SK-N-SH (cell line): Measurements from ENCODE around the gene RRM2. TPM values are rescaled to one million over a fixed set of nuclear protein-coding genes. Genes with fewer than 3 reads are reported as not detected.
A peak's percentile ranks its signal among the peaks of the same experiment; 100 is the strongest.

Source experiments
- CTCF ChIA-PET: fragments of 300-600, 350-600 bp; formaldehyde crosslinking; extraction: SDS; loops from one replicate; lab custom pipeline; 2021; lab: Yijun Ruan, JAX
- POLR2A ChIA-PET: fragments of 350-600 bp; sonication (Branson Sonifier 250); formaldehyde crosslinking; extraction: SDS; loops from one replicate; lab custom pipeline; 2020; ENCODE audit warnings: antibody characterized with exemption, inconsistent platforms; lab: Yijun Ruan, JAX
- DNase-seq: peaks from one replicate; pipeline ENCODE4 v3.0.0; 2012
- H2AFZ ChIP-seq: fragments of 200-600 bp; sonication (generic); 2 replicates; pipeline ENCODE4 v1.8.1; 2016; ENCODE audit warnings: antibody characterized with exemption, mild to moderate bottlenecking, low read depth
- H3F3A ChIP-seq: fragments of 200-600 bp; sonication (generic); replicated peaks from 2 replicates; pipeline ENCODE3; 2016; ENCODE audit warnings: antibody characterized with exemption, mild to moderate bottlenecking; ENCODE audit not compliant: insufficient read depth
- H3K27ac ChIP-seq, 2 experiments: fragments of 200-500 bp in 1 of 2; fragments of 200-600 bp in 1 of 2; sonication (Bioruptor generic) in 1 of 2; sonication (generic), shearing (Covaris generic) in 1 of 2; 2 replicates each; pipeline versions ENCODE4 v1.5.1 to v1.6.1; 2014 to 2016; ENCODE audit warnings: low read depth in 2 of 2, inconsistent platforms in 1 of 2, low read length in 1 of 2, mild to moderate bottlenecking in 1 of 2, mixed read lengths in 1 of 2
- H3K27me3 ChIP-seq: fragments of 200-600 bp; sonication (generic), shearing (Covaris generic); 2 replicates; pipeline ENCODE4 v1.6.1; 2016; ENCODE audit warnings: mixed run types; ENCODE audit not compliant: insufficient read depth
- H3K36me3 ChIP-seq, 2 experiments: fragments of 200-500 bp in 1 of 2; fragments of 200-600 bp in 1 of 2; sonication (Bioruptor generic) in 1 of 2; sonication (generic) in 1 of 2; replicated peaks in 1 of 2; 2 replicates each; pipeline versions ENCODE3 to v1.5.1; 2014 to 2016; ENCODE audit warnings: low read length in 1 of 2, mild to moderate bottlenecking in 1 of 2; ENCODE audit not compliant: insufficient read depth in 2 of 2, control insufficient read depth in 1 of 2
- H3K4me1 ChIP-seq, 2 experiments: fragments of 200-500 bp in 1 of 2; fragments of 200-600 bp in 1 of 2; sonication (Bioruptor generic) in 1 of 2; sonication (generic), shearing (Covaris generic) in 1 of 2; 2 replicates each; pipeline versions ENCODE4 v1.5.1 to v1.6.1; 2014 to 2016; ENCODE audit warnings: low read depth in 1 of 2, low read length in 1 of 2, mixed run types in 1 of 2; ENCODE audit not compliant: insufficient read depth in 2 of 2, control insufficient read depth in 1 of 2
- H3K4me2 ChIP-seq: fragments of 200-600 bp; sonication (generic), shearing (Covaris generic); 2 replicates; pipeline ENCODE4 v1.6.1; 2017; ENCODE audit warnings: mixed run types
- H3K4me3 ChIP-seq, 2 experiments: fragments of 200-500 bp in 1 of 2; fragments of 200-600 bp in 1 of 2; sonication (Bioruptor generic) in 1 of 2; sonication (generic), shearing (Covaris generic) in 1 of 2; 2 replicates each; pipeline versions ENCODE4 v1.5.1 to v1.8.1; 2014 to 2016; ENCODE audit warnings: low read depth in 2 of 2, inconsistent platforms in 1 of 2, low read length in 1 of 2, mild to moderate bottlenecking in 1 of 2, mixed read lengths in 1 of 2, moderate library complexity in 1 of 2
- H3K79me2 ChIP-seq: fragments of 200-600 bp; sonication (generic); 2 replicates; pipeline ENCODE4 v1.8.1; 2017; ENCODE audit warnings: mild to moderate bottlenecking; ENCODE audit not compliant: insufficient read depth
- H3K9ac ChIP-seq: fragments of 200-600 bp; sonication (generic); 2 replicates; pipeline ENCODE4 v1.6.1; 2017; ENCODE audit warnings: mixed run types
- H3K9me2 ChIP-seq: fragments of 200-600 bp; sonication (generic); 2 replicates; pipeline ENCODE4 v1.6.1; 2017; ENCODE audit warnings: mixed run types
- H3K9me3 ChIP-seq: fragments of 200-600 bp; sonication (generic); 2 replicates; pipeline ENCODE4 v1.6.1; 2017; ENCODE audit warnings: mixed run types, mild to moderate bottlenecking, moderate library complexity
- H4K20me1 ChIP-seq: fragments of 200-600 bp; sonication (generic); 2 replicates; pipeline ENCODE4 v1.6.1; 2017; ENCODE audit warnings: mild to moderate bottlenecking, mixed run types; ENCODE audit not compliant: insufficient read depth
- ELF1 ChIP-seq: IDR thresholded peaks from 2 replicates; pipeline ENCODE4 v1.4.0; 2012
- EZH2phosphoT487 ChIP-seq: fragments of 200-600 bp; sonication (generic); IDR thresholded peaks from 2 replicates; pipeline ENCODE4 v1.6.1; 2017; ENCODE audit warnings: low read depth, mixed run types, mild to moderate bottlenecking, antibody characterized with exemption, moderate library complexity, borderline replicate concordance
- FOXM1 ChIP-seq: IDR thresholded peaks from 2 replicates; pipeline ENCODE4 v1.4.0; 2012; ENCODE audit warnings: low read depth, mild to moderate bottlenecking
- GABPA ChIP-seq: IDR thresholded peaks from 2 replicates; pipeline ENCODE4 v1.4.0; 2012; ENCODE audit warnings: low read depth, mild to moderate bottlenecking
- NFIC ChIP-seq: IDR thresholded peaks from 2 replicates; pipeline ENCODE4 v1.4.0; 2012; ENCODE audit warnings: borderline replicate concordance
- POLR2AphosphoS5 ChIP-seq: IDR thresholded peaks from 2 replicates; pipeline ENCODE4 v1.6.1; 2012; ENCODE audit warnings: low read depth, low read length
- RAD21 ChIP-seq: IDR thresholded peaks from 2 replicates; pipeline ENCODE4 v1.6.1; 2012; ENCODE audit warnings: mild to moderate bottlenecking, low read length
- RXRA ChIP-seq: IDR thresholded peaks from 2 replicates; pipeline ENCODE4 v1.4.0; 2012; ENCODE audit warnings: low read depth, mild to moderate bottlenecking, borderline replicate concordance
- SMC3 ChIP-seq: IDR thresholded peaks from 2 replicates; pipeline ENCODE4 v1.6.1; 2012; ENCODE audit warnings: low read depth, low read length, improper control_type of control experiment
- WGBS: methylation state at CpG from one replicate; pipeline ENCODE4 v1.1.6; 2017; ENCODE audit warnings: low lambda C conversion rate; 5-methylcytosine and 5-hydroxymethylcytosine counted together
- polyA plus RNA-seq, 3 experiments: library from polyadenylated mRNA; depleted of rRNA; stranded (reverse); fragments of >200 nt; gene quantifications; 2 replicates each; pipeline ENCODE4 v1.2.3, GENCODE V29; 2012
- TF ChIP-seq, protein P1 (sequence below): IDR thresholded peaks from 2 replicates; pipeline ENCODE4 v1.6.1; 2012; ENCODE audit warnings: mild to moderate bottlenecking, low read depth, low read length, moderate library complexity
- TF ChIP-seq, protein P2 (sequence below): IDR thresholded peaks from 2 replicates; pipeline ENCODE4; 2012

Gene RRM2
- polyA plus RNA-seq, 1 of the 3 experiments (the other 2 are of a cell fraction): 38.9 TPM

DNA sequence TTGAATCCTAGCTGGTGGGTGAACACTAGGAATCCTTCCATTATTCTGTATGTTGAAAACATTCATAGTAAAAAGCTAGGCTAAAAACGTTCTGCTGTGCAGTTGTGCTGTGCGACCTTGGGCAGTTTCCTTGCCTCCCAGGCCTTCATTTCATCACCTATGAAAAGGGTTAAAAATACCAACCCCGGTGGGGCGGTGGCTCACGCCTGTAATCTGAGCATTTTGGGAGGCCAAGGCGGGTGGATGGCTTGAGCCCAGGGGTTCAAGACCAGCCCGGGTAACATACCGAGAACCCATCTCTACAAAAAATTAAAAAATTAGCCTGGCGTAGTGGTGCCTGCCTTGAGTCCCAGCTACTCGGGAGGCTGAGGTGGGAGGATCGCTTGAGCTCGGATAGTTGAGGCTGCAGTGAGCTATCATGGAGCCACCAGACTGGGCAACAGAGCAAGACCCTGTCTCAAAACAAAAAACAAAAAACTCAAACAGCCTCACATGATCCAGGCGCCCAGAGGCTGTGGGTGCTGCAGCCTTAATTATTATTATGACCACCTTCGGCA is 2.9 kb upstream of the RRM2 start:
- DNase-seq: no peak
- CTCF ChIA-PET: interaction anchor here (0.7 to 13.2 kb wide), 7 partner anchors 20 to 553 kb away, joined by 3 to 144 read pairs (median 5); partner anchors contain the start of gene TAF1B
- POLR2A ChIA-PET: interaction anchor here (1.2 kb wide), 1 partner anchor 47 kb away, joined by 3 read pairs; no protein-coding TSS in a partner anchor

More for the DNA sequence above, 2.9 kb upstream of the RRM2 start:
- H3F3A ChIP-seq: peaks cover 32% of the 10 kb centered on the region
- TF ChIP-seq RAD21 (no peak), NFIC (no peak), SMC3 (no peak), FOXM1 (no peak), RXRA (no peak), POLR2AphosphoS5 (no peak), ELF1 (no peak), EZH2phosphoT487 (no peak), GABPA (no peak)
- TF ChIP-seq, protein P1, sequence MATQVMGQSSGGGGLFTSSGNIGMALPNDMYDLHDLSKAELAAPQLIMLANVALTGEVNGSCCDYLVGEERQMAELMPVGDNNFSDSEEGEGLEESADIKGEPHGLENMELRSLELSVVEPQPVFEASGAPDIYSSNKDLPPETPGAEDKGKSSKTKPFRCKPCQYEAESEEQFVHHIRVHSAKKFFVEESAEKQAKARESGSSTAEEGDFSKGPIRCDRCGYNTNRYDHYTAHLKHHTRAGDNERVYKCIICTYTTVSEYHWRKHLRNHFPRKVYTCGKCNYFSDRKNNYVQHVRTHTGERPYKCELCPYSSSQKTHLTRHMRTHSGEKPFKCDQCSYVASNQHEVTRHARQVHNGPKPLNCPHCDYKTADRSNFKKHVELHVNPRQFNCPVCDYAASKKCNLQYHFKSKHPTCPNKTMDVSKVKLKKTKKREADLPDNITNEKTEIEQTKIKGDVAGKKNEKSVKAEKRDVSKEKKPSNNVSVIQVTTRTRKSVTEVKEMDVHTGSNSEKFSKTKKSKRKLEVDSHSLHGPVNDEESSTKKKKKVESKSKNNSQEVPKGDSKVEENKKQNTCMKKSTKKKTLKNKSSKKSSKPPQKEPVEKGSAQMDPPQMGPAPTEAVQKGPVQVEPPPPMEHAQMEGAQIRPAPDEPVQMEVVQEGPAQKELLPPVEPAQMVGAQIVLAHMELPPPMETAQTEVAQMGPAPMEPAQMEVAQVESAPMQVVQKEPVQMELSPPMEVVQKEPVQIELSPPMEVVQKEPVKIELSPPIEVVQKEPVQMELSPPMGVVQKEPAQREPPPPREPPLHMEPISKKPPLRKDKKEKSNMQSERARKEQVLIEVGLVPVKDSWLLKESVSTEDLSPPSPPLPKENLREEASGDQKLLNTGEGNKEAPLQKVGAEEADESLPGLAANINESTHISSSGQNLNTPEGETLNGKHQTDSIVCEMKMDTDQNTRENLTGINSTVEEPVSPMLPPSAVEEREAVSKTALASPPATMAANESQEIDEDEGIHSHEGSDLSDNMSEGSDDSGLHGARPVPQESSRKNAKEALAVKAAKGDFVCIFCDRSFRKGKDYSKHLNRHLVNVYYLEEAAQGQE: no peak
- TF ChIP-seq, protein P2, sequence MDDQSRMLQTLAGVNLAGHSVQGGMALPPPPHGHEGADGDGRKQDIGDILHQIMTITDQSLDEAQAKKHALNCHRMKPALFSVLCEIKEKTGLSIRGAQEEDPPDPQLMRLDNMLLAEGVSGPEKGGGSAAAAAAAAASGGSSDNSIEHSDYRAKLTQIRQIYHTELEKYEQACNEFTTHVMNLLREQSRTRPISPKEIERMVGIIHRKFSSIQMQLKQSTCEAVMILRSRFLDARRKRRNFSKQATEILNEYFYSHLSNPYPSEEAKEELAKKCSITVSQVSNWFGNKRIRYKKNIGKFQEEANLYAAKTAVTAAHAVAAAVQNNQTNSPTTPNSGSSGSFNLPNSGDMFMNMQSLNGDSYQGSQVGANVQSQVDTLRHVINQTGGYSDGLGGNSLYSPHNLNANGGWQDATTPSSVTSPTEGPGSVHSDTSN: no peak
- H3K9me3 ChIP-seq: no peaks in the 10 kb centered on the region
- peaks cover 4% of the 10 kb centered on the region; the same call in 1 of the 2 replicates for H4K20me1 ChIP-seq
- H3K4me3 ChIP-seq: peak overlapping the region; percentile 63 to 69
- no peaks in the 10 kb centered on the region for H3K36me3 ChIP-seq
- peak overlapping the region; percentile 84 to 87 for H3K27ac ChIP-seq
- peak overlapping the region; percentile 80; the same call in 1 of the 2 replicates for H3K9ac ChIP-seq
- H2AFZ ChIP-seq: peak overlapping the region; percentile 86
- H3K4me2 ChIP-seq: peak overlapping the region; percentile 98
- peaks cover 4 to 21% of the 10 kb centered on the region in 2 experiments; a peak in 3 of 4 replicates for H3K4me1 ChIP-seq
- WGBS: 70% methylated on average over 14 of the region's 14 CpGs
- H3K9me2 ChIP-seq: no peaks in the 10 kb centered on the region
- no peaks in the 10 kb centered on the region for H3K27me3 ChIP-seq
- peaks cover 48% of the 10 kb centered on the region for H3K79me2 ChIP-seq
